Measurements from ENCODE around the gene ADAMTS12.
"Not testable (repeated sequence)": the region's sequence is repeated elsewhere in the genome, so short reads cannot be mapped to it uniquely, and the experiment has no call there.

ADAMTS12 gene

DNA sequence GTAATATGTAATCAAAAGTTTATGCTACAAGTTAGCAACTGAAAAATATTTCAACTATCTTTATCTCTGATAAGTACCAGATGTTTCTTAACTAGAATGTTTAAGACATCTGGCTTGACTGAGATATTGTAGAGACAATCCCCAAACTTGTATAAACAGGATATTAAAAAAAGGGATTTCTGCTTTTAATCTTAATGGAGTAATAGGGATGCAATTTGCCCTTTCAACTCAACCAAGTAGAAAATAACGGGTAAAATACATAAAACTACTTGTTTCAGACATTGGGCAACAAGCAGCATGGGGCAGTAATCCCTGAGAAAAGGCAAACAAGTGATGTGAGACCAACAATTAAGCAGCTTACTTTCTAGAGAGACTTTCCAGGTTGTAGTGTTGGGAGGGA, 9.4 kb upstream of the ADAMTS12 start:
- DNase-seq: no peak

DNA sequence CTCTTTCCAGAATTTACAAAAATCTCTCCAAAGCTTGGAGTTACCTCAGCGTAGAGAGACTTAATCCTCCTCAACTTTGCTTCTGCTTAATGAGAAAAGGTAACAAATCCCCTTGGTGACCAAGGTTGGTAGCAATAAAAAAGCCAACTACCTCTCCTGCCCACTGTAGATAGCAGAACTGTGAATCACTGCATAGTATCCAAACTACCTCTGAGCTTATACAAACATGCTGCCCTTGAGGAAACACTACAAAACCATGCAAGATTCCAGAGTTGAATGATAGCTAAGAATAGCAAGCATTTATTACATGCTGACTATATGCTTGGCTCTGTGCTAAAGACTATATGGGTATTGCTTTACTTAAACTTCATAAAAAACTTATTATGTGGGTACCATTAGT, 2.8 kb upstream of the ADAMTS12 start:
- DNase-seq: no peak

DNA sequence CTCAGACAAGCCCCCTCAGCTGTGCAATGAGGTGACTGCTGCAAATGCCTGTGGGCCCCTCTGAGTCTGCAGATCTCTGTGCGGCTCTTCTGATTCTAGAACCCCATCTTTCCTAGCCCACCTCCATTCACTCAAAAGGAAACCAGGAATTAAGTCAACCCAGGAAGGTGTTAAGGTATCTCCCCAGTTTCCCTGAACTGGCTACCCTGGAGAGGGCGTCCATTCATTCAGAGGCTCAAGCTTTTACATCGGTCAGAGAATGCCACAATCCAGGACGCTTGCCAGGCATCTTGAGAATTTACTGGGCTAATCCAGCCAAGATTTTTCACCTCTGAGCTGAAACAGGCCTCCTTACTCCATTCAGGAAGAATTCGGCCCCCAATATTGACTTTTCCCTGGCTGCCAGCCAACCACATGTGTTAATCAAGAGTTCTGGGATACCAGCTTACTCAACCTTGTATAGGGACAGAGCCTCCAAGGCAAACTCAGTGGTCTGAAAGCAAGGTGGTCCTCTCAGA, 889 bp upstream of the ADAMTS12 start:
- DNase-seq: no peak

DNA sequence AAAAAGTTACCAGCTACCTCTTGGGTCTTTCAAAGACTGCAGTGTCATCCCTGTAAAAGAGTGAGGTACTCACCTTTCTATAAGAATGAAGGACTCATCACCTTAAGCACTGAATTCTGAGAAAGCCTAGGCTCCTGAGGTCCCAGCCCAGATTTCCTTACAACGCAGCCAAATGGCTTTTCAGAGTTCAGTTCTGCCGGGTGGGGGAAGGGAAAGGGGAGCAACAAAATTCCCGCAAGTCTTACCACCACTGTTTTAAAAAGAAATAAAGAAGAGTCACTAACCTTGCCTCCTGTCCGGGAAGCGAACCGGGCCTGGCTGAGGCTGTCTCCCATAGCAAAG, 373 bp downstream of the ADAMTS12 start:
- no peak for DNase-seq

DNA sequence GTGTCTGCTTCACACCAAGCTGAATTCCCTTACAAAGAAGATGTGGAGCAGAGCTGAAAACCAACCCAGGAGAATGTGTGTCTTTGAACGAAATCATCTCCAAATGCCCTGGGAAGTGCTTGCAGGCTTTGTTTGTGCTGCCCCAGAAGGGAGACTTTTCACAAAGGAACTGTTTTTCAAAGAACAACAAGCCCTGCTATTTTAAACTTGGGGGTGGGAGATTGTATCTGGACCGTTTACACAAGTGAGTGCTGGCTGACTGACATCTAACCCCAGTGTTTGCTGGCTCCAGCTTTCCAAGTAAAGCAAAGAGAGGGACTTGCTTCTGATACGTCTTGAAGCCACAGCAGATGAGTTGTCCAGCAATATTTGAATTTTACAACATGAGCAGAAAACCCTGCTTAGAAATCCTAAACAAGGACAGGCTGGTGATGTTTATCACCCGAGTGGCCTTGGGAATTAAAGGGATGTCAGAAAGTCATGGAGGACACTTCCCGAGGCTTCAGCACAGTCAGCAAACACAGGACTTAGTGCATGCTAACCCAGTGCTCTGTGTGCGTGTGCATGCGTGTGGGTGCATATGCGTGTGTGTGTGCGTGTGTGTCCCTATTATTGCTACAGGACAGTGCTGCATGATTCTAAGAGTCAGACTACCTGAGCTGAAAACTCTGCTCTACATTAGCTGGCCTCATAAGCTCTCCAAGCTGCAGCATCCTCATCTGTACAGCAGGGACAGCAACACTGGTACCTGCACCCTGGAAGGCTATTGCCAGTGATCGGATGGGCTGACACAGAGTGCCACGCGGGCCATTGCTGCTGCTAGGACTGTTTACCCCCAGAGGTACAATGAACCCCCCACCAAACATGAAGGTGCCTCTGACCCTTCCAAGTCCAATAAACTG, 1.4 kb downstream of the ADAMTS12 start:
- no peak for DNase-seq

DNA sequence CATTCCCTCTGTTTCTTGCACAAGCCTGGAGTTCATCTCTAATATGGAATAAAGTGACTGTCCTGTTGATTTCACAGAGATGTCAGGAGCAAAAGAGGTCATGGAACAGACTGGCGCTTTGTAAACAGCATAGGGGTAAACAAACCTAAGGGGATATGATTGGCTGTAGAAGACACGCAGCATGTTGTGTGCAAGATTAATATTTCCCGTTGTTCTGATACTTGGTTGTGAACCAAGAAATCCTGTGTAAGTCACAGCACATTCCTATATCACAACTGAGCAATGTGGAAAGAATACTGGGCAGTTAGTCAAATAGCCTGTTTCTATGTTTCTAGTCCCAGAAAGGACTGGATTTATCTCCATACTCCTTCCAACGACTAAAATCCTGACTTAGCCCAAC, 3.2 kb downstream of the ADAMTS12 start:
- no peak for DNase-seq

DNA sequence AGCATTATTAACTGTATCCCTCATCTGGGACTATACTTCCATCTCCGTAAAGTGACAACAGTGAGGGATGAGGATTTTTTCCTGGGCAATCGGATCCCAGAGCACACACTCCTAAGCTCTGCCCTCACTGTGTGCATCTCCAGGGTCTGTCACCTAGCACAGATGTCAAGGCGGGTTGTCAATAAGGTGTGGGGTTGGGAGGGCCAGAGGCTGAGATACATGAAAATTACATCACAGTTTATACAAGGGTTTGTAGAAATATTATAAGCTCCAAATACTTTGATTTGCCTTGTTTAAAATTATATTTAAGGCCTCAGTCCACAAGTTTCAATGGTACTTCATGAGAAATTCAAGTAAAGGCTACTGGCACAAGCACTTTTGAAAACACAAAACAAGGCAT, 4.5 kb downstream of the ADAMTS12 start:
- DNase-seq: no peak

DNA sequence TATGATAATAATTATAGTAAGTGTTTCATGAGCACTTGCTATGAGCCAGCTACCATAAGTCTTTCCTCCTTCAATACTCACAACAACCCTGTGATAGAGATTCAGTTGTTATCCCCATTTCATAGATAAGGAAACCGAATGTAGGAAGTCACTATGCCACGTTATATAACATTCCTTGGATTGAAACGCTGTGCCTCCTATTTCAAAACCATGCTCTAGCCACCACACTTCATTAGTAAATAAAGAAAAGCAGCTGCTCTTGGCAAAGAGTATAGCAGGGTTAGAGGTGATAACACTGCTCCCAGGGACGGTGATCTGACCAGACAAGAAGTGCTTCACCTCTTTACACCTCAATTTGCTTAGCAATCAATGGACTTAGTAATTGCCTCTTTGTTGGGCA, 5.5 kb downstream of the ADAMTS12 start:
- DNase-seq: no peak

DNA sequence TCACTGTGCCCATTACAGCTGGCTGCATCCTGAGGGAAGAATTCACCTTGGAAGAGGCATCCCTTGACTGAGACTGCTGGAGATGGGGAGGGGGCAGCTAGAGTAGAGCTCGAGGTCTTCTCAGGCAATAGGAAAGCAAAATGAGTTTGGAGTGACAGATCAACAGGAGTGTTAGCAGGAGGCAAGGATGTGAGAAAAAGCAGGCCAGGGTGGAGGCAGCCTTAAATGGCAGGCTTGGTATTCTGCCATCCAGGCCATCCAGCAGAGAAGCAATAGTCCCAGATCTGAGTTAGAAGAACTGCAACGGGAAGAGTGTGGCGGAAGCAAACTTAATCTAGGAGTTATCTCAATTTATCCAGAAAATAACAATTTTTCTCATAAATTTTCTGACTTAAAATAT, 6.1 kb downstream of the ADAMTS12 start:
- DNase-seq: no peak

DNA sequence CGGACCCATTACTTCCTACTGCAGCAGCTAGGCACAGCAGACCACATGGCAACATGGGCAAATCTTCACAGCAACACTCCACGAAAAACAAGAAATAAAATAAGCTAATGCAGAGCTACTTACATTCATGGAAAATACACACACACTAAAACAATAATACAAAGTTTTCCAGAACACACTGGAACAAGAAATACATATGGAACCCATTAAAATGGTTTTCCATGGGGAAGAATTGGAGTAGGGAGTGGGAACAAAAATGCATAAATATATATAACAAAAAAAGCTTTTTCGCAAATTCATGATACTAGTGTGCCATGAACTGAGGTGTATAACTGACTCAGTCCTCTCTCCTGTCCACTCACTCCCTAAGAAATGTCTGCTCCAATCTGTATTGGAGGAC, 8.3 kb downstream of the ADAMTS12 start:
- no peak for DNase-seq

DNA sequence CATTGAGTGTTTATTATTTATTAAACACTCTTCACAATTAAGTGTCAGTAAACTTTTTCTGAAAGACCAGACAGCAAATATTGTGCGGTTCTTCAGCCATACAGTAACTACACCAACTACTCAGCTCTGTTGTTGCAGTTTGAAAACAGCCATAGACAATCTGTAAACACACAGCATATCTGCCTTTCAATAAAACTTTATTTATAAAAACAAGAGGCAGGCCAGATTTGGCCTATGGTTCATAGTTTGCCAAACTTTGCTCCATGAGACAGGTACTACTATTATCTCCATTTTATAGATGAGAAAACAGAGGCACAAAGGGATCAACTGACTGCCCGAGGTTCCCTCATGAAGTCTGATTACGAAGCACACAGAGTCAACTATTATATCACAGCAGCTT, 11.5 kb downstream of the ADAMTS12 start:
- DNase-seq: no peak

DNA sequence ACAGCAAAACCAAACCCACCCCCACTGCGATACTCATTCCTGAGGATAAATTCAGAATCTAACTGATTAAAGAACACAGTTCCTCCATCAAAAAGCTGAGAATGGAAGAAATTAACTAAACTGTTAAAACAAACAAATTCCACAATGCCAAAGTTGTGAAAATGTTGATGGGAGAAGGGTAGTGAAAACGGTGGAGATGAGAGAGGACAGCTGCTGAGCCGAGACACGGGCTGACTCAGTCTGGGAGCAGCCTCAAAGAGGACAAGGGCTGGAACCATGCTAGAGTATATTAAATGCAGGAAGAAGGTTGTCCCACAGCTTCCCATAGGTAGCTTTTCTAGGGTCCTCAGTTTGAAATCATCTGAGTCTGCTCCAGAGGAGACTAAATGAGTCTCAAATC, 14.3 kb downstream of the ADAMTS12 start:
- DNase-seq: no peak

DNA sequence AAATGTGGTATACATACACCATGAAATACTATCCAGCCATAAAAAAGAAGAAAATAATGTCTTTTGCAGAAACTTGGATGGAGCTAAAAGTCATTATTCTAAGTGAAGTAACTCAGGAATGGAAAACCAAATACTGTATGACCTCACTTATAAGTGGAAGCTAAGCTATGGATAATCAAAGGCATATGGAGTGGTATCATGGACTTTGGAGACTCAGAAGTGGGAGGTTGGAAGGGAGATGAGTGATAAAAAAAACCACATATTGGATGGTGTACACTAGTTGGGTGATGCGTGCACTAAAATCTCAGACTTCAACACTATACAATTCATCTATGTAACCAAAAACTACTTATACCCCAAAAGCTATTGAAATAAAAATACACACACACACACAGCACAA, 24.5 kb downstream of the ADAMTS12 start:
- DNase-seq: no peak

DNA sequence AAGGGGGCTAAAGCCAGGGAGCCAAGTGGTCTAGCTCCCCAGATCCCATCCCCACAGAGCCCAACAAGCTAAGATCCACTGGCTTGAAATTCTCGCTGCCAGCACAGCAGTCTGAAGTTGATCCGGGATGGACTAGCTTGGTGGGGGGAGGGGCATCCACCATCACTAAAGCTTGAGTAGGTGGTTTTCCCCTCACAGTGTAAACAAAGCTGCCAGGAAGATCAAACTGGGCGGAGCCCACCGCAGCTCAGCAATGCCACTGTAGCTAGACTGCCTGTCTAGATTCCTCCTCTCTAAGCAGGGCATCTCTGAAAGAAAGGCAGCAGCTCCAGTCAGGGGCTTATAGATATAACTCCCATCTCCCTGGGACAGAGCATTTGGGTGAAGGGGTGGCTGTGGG, 32.6 kb downstream of the ADAMTS12 start:
- not testable (repeated sequence) for DNase-seq

DNA sequence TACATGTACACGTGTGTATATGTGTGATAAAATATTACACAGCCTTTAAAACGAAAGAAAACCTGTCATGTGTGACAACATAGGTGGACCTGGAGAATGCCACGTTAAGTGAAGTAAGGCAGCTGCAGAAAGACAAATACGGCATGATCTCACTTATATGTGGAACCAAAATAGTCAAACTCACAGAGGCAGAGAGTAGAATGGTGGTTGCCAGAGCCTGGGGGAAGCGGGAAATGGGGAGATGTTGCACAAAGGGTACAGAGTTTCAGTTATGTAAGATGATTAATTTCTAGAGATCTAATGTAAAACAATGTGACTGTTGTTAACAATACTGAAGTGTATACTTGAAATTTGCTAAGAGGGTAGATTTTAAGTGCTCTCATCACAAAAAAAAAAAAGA, 34.8 kb downstream of the ADAMTS12 start:
- DNase-seq: no peak

DNA sequence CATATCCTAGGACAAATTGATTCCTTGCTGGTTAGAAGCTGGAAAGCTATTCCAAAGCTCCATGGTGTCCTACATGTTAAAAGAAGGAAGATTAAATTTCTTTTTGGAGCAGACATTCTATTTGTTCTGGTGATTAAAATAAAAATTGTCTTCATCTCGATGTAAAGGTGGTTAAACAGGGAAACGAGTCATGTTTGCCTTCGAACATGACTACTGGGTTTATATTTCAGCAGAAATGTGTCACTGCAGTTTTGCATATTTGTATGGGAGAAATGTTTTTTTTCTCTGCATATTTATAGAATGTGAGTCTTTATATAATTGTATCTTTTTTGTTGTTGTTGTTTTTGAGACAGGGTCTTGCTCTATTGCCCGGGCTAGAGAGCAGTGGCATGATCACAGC, 36.4 kb downstream of the ADAMTS12 start:
- DNase-seq: no peak

DNA sequence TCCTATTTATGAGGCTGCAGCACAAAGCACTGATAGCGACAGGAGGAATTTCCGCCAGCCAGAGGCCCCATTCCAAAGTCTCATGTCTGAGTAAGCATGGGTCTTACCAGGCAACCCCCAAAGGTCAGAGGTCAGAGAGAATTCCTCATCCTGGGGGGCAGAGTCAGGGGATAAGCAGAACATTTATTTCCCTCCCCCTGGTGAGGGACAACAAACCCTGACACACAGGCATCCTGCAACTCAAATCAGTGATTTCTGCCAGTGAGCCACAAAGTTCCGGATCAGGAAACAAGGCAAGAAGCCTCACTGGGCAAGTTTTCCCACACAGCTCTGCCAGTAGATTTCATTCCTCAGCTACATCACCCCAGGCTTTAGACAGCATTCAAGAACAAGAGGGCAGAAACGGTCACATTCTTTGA, 37.0 kb downstream of the ADAMTS12 start:
- DNase-seq: no peak

DNA sequence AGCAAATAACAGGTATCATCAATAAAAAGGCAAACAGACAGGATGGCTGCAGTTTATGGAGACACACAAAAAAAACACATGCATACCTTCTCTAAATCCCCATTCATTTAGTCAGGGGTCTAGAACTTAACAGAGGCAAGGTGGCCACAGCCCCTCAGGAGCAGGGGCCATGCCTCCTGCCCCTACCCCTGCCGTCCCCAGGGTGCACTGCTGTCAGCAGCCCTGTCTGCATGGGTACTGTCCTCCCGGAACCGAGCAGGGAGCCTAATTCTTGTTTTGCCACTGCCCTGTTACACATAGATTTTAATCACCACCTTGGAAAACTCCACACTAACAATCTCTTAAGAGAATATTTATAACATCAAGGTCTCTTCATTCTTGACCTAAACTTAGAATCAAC, 39.0 kb downstream of the ADAMTS12 start:
- DNase-seq: no peak

DNA sequence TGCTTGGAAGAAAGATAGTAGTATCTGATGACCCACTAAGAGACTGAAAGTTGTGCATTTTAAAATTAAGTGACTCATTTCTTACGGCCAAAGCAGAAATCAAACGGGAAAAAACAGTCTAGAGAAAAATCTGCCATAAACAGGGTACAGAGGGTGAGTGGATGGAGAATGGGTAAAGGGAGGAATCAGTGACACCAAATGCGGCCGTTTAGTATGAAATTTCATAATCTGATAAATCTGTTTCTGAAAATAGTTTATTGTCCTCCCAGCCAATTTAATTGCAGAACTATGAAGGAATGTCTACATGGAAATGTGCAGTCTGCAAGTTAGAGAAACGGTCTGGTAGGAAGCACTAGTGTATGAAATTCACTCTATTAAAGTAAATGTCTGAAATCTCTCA, 39.5 kb downstream of the ADAMTS12 start:
- DNase-seq: no peak

DNA sequence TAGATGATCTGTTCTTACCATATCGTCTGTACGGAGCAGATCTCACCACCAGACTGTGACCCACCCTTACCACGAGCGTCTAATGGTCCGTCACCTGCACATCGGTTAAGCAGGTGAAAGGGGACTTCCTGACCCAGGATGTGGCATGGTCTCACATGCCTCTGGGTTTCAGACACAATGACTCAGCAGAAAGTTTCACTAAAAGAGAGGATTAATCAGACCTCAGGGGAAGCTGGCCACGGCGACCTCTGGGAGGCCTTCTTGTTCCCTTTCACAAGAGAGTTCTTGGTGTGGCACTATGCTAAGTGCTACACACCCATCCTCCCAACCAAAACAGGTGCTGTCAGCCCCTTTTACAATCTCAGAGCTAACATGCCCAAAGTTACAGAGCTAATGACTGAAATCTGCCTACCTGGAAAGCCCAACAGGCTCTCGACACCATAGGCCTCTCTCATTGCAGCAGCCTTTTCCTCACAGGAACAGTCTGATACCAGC, 41.6 kb downstream of the ADAMTS12 start:
- DNase-seq: no peak

DNA sequence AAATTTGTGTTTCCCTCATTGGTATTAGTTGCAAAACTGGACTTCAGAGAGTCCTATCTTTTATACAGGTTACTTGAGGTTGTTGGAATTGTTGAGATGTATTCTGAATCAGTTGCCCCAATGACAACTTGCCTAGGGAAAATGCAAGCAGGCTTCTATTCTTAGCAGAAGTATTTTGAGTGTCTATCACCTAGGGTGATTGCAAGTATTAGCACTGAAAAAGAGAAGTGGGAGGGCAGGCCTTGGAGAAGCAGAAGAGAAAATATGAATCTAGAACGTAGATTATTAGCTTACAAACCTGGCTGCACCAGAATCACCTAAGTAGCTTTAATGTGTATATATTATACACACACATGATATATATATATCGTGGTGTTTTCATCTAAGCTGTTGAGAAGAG, 43.2 kb downstream of the ADAMTS12 start:
- DNase-seq: no peak

DNA sequence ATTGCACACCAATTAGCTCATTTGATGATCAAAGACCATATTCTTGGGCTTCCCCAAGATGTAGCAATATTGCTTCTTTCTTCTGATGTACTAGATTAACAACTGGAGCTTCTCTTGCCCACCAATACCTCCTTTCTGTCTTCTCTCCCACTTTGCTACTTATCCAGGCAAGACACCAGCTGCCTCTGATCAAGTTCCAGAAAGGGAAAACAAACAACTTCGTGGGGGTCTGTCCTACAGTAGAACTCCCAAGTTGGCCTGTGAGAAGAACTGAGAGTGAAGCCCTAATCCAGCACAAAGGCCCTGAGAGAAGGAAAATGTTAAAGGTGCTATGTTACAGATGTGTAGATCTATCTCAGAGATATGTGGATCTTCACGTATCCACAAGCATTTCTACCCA, 44.9 kb downstream of the ADAMTS12 start:
- DNase-seq: no peak

DNA sequence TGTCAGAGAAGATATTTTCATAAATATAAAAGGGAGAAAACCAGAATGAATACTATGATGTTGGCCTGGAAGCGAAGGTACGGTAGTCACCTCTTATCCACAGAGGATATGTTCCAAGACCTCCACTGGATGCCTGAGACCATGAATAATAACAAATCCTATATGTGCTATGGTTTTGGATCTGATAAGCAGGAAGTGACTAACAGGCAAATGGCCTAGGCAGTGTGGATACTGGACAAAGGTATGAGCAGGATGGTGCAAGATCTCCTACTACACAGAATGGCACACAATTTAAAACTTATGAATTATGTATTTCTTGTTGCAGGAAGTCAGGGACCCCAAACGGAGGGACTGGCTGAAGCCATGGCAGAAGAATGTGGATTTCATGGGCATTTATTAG, 48.2 kb downstream of the ADAMTS12 start:
- DNase-seq: no peak

DNA sequence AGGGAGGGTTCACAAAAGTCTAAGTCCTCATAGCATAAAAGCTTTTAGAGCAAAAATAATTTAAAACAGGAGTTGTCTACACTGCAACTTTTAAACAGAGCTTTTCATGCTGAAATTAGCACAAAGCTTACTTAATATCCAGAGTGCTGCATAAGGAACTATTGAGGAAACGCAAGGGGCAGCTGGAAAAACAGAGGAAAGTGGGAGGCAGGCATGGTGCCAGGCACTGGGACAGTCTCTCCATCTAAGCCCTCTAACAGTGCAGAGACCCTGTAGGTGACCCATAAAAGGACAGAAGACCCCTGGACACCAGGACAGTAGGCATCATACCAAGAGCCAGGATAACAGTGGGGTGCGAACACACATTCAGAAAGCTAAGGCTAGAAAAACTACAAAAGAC, 49.3 kb downstream of the ADAMTS12 start:
- DNase-seq: no peak

DNA sequence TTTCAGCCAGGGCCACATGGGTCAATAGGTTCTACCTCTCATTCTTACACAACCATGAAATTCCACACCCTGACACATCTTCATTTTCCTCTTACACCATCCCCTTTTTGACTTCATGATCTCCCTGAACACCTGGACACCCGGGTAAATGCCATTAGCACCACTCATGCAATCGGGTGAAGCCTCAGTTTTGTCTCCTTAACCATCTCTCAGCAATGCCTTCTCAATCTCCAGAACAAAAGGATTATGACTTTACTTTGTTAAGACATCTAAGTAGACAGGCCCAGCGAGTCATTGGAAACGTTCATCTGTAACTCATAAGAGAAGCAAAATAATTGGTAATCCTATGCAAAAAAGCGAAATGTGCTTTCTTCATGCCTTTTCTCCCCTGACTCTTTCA, 49.9 kb downstream of the ADAMTS12 start:
- DNase-seq: no peak
